Measurements from ENCODE around the gene FAM83G. TPM values are rescaled to one million over a fixed set of nuclear protein-coding genes. Genes with fewer than 3 reads are reported as not detected.

Gene FAM83G
- total RNA-seq, 1 experiment from 2014 or later, result 38.7 TPM

DNA sequence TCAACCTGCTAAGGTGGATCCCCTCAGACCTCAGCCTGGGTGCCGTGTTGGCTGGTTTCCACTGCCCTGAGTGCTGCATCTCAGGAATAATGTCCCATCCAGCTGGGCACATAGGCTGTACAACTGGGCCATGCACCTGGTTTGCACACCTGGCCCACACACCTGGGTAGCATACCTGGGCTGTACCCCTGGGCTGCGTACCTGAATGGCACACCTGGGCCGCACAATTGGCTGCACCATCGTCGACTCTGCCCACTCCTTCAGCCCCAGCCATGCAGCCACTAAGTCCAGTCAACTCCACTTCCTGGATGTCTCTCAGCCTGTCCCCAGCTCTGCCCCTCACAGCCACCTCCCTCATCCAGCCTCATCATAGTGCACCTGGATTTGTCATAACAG is 44.7 kb downstream of the FAM83G start:
- Histone ChIP-seq H2AFZ (ENCODE audit: low read length) (no peak overlapping the region), H3K18ac (ENCODE audit: insufficient read length, low read depth, low read length) (no peak overlapping the region), H4K5ac (ENCODE audit: insufficient read length, low read depth, low read length) (no peak overlapping the region), H3K27me3 (ENCODE audit: insufficient read depth, low read length) (no peaks in the 10 kb centered on the region), H3K14ac (ENCODE audit: insufficient read depth, low read length) (no peak overlapping the region), H3K9me3 (ENCODE audit: control insufficient read depth, low read depth, low read length) (no peaks in the 10 kb centered on the region), H2BK120ac (ENCODE audit: low read depth, low read length, poor library complexity, severe bottlenecking) (no peak overlapping the region), H2BK12ac (ENCODE audit: insufficient read length, low read depth, low read length) (no peak overlapping the region), H3K23ac (ENCODE audit: insufficient read length, low read depth, low read length) (no peak overlapping the region), H2AK5ac (ENCODE audit: insufficient read length, low read length) (no peak overlapping the region), H3K79me1 (ENCODE audit: insufficient read depth, low read depth, low read length, poor library complexity, severe bottlenecking) (no peaks in the 10 kb centered on the region), H3T11ph (ENCODE audit: low read length) (no peak overlapping the region), H3K56ac (ENCODE audit: insufficient read length, low read depth, low read length) (no peak overlapping the region), H3K79me2 (ENCODE audit: insufficient read depth, low read length) (no peaks in the 10 kb centered on the region), H4K91ac (ENCODE audit: insufficient read length, low read depth, low read length) (no peak overlapping the region), H3K23me2 (ENCODE audit: insufficient read length, low read depth, low read length, poor library complexity, severe bottlenecking) (no peaks in the 10 kb centered on the region), H4K8ac (replicated peaks; ENCODE audit: insufficient read length, low read depth, low read length) (no peak overlapping the region), H3K27ac (ENCODE audit: insufficient read length, low read depth, low read length) (no peak overlapping the region), H2BK5ac (ENCODE audit: insufficient read length, low read length) (no peak overlapping the region), H2BK15ac (ENCODE audit: low read depth, low read length) (no peak overlapping the region), H4K20me1 (ENCODE audit: control insufficient read depth, insufficient read depth, insufficient read length) (no peaks in the 10 kb centered on the region), H3K4me2 (ENCODE audit: insufficient read depth, insufficient read length, low read length) (no peak overlapping the region), H2BK20ac (ENCODE audit: low read depth, low read length, poor library complexity, severe bottlenecking) (no peak overlapping the region), H3K9ac (ENCODE audit: extremely low read depth, insufficient read length, low read length) (no peak overlapping the region), H3K4me1 (ENCODE audit: insufficient read depth, low read length) (no peaks in the 10 kb centered on the region), H3K4ac (ENCODE audit: low read depth, low read length) (no peak overlapping the region)
- no peak overlapping the region; a peak in 1 of 5 replicates for H3K4me3 Mint-ChIP-seq
- H3K27ac Mint-ChIP-seq, result no peak overlapping the region
- H3K36me3 Mint-ChIP-seq (ENCODE audit: insufficient read depth in 1 of 3, low read depth in 3 of 3), result no peaks in the 10 kb centered on the region
- WGBS (ENCODE audit: extremely low coverage, insufficient read length, low lambda C conversion rate), result no CpG with 5 or more reads among the region's 5 CpGs
- DNase-seq, result no peak
- no peaks in the 10 kb centered on the region for H3K27me3 Mint-ChIP-seq (ENCODE audit: low read depth)
- H3K4me1 Mint-ChIP-seq, result peaks cover 8% of the 10 kb centered on the region in 2 experiments
- TF ChIP-seq, protein P1, sequence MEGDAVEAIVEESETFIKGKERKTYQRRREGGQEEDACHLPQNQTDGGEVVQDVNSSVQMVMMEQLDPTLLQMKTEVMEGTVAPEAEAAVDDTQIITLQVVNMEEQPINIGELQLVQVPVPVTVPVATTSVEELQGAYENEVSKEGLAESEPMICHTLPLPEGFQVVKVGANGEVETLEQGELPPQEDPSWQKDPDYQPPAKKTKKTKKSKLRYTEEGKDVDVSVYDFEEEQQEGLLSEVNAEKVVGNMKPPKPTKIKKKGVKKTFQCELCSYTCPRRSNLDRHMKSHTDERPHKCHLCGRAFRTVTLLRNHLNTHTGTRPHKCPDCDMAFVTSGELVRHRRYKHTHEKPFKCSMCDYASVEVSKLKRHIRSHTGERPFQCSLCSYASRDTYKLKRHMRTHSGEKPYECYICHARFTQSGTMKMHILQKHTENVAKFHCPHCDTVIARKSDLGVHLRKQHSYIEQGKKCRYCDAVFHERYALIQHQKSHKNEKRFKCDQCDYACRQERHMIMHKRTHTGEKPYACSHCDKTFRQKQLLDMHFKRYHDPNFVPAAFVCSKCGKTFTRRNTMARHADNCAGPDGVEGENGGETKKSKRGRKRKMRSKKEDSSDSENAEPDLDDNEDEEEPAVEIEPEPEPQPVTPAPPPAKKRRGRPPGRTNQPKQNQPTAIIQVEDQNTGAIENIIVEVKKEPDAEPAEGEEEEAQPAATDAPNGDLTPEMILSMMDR (conservative IDR thresholded peaks at IDR 0.05), result no peak
- no peaks in the 10 kb centered on the region for H3K9me3 Mint-ChIP-seq
